ENCODE results near the gene MFAP3. TPM values are rescaled to one million over a fixed set of nuclear protein-coding genes. Genes with fewer than 3 reads are reported as not detected.

MFAP3 gene
- polyA plus RNA-seq, 2 of the 4 experiments (the other 2 are of a cell fraction): 25.1 to 38.9 TPM

- DNase-seq (ENCODE audit: low read depth in 1 of 2, low spot score in 1 of 2) (no peak), ATAC-seq (no peak)
- CTCF ChIA-PET: interaction anchor here (0.7 to 2.0 kb wide), 5 partner anchors 12 to 426 kb away, joined by 3 to 9 read pairs (median 3); no protein-coding TSS in a partner anchor
These were observed 47.9 kb downstream of the MFAP3 start for GRCh38 chr5:154086641-154087040.

GRCh38 chr5:154087260-154087659 lies 48.5 kb downstream of the MFAP3 start:
- Histone ChIP-seq H3K4me1 (peaks cover 12% of the 10 kb centered on the region), H3K4me3 (no peak overlapping the region), H3K9me3 (no peaks in the 10 kb centered on the region), H3K27ac (no peak overlapping the region), H3K4me2 (no peak overlapping the region)
- ATAC-seq (peak in 1 of 2 experiments; percentile 52; a peak in 1 of 6 replicates), FAIRE-seq (no peak), DNase-seq (ENCODE audit: low read depth in 1 of 2, low spot score in 1 of 2) (no peak)
- TF ChIP-seq PHF8 (IDR thresholded peaks at IDR 0.05; ENCODE audit: borderline replicate concordance, low read depth) (no peak), TP53 (CRISPR knock-in tag; IDR thresholded peaks at IDR 0.05) (no peak), EHMT2 (IDR thresholded peaks at IDR 0.05; ENCODE audit: low read depth) (no peak), BCL3 (IDR thresholded peaks at IDR 0.05) (no peak)
- POLR2A ChIA-PET: no interaction called here
- 0% methylated on average over 2 of the region's 2 CpGs for WGBS (ENCODE audit: missing lambda C conversion rate)
- CTCF ChIA-PET: interaction anchor here (0.7 to 0.8 kb wide), 2 partner anchors 15 to 426 kb away, joined by 3 read pairs; no protein-coding TSS in a partner anchor

More at GRCh38 chr5:154086641-154087040, 47.9 kb downstream of the MFAP3 start:
- WGBS (ENCODE audit: missing lambda C conversion rate): 68% methylated on average over 4 of the region's 4 CpGs
- no peaks in the 10 kb centered on the region for H3K9me3 ChIP-seq
- POLR2A ChIA-PET: no interaction called here
- TF ChIP-seq RFX5 (IDR thresholded peaks at IDR 0.05): no peak
- TF ChIP-seq FOXS1 (CRISPR knock-in tag; IDR thresholded peaks at IDR 0.05): no peak
- TF ChIP-seq TFCP2L1 (CRISPR knock-in tag; IDR thresholded peaks at IDR 0.05): no peak
- no peak for TF ChIP-seq PHF8 (IDR thresholded peaks at IDR 0.05; ENCODE audit: borderline replicate concordance, low read depth)
- no peak for TF ChIP-seq SREBF2 (IDR thresholded peaks at IDR 0.05)
- no peak for TF ChIP-seq RCOR1 (IDR thresholded peaks at IDR 0.05; ENCODE audit: low read depth, low read length)
- no peak for TF ChIP-seq JUNB (IDR thresholded peaks at IDR 0.05)
- no peak for TF ChIP-seq GATA3 (IDR thresholded peaks at IDR 0.05; ENCODE audit: borderline replicate concordance)
- TF ChIP-seq FOSL2 (IDR thresholded peaks at IDR 0.05): no peak
- no peak for TF ChIP-seq FOSL2 (CRISPR knock-in tag; IDR thresholded peaks at IDR 0.05)
- no peak for TF ChIP-seq ZSCAN20 (CRISPR knock-in tag; IDR thresholded peaks at IDR 0.05)
- TF ChIP-seq EP300 (IDR thresholded peaks at IDR 0.05): no peak
- no peak for TF ChIP-seq POLR2A (IDR thresholded peaks at IDR 0.05; ENCODE audit: low read length)
- H3K4me3 ChIP-seq: no peak overlapping the region
- no peak overlapping the region for H3K27ac ChIP-seq
- no peak overlapping the region for H3K4me2 ChIP-seq
- no peak for FAIRE-seq
- peaks cover 7% of the 10 kb centered on the region; the same call in 2 of the 3 replicates for H3K4me1 ChIP-seq

DNA sequence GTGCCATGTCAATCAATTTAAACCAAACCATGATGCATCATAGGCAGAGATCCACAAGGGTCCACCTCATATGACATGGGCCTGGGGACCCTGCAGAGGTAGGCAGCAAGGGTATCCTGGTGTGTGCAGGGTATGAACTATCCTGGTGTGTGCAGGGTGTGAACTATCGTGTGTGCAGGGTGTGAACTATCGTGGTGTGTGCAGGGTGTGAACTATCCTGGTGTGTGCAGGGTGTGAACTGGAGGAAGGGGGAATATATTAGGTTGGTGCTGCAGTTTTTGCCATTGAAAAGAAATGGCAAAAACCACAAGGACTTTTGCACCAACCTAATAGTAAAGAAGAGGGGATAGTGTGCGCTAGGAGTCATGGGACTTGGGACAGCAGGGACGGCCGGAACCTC lies 50.0 kb downstream of the MFAP3 start:
- no peak for ATAC-seq
- H3K4me2 ChIP-seq: no peak overlapping the region
- no peak for FAIRE-seq
- CTCF ChIA-PET: interaction anchor here (1.4 kb wide), 1 partner anchor 16 kb away, joined by 7 read pairs; no protein-coding TSS in a partner anchor
- peaks cover 15% of the 10 kb centered on the region for H3K4me1 ChIP-seq
- DNase-seq (ENCODE audit: low read depth in 1 of 2, low spot score in 1 of 2): no peak
- H3K9me3 ChIP-seq: no peaks in the 10 kb centered on the region
- WGBS (ENCODE audit: missing lambda C conversion rate): 81% methylated on average over 5 of the region's 5 CpGs
- H3K4me3 ChIP-seq: no peak overlapping the region
- POLR2A ChIA-PET: no interaction called here
- no peak for TF ChIP-seq HMGXB4 (CRISPR knock-in tag; IDR thresholded peaks at IDR 0.05; ENCODE audit: borderline replicate concordance)
- TF ChIP-seq, protein P1, sequence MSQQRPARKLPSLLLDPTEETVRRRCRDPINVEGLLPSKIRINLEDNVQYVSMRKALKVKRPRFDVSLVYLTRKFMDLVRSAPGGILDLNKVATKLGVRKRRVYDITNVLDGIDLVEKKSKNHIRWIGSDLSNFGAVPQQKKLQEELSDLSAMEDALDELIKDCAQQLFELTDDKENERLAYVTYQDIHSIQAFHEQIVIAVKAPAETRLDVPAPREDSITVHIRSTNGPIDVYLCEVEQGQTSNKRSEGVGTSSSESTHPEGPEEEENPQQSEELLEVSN (IDR thresholded peaks at IDR 0.05; ENCODE audit: borderline replicate concordance, low read depth): no peak
- no peak for TF ChIP-seq RCOR1 (IDR thresholded peaks at IDR 0.05; ENCODE audit: low read depth, low read length)
- TF ChIP-seq PHF8 (IDR thresholded peaks at IDR 0.05; ENCODE audit: borderline replicate concordance, low read depth): no peak
- no peak for TF ChIP-seq SREBF2 (IDR thresholded peaks at IDR 0.05)
- no peak for TF ChIP-seq HOXA7 (CRISPR knock-in tag; IDR thresholded peaks at IDR 0.05)
- TF ChIP-seq POLR2AphosphoS2 (conservative IDR thresholded peaks at IDR 0.05; ENCODE audit: low read length): no peak
- no peak for TF ChIP-seq ZFP36 (IDR thresholded peaks at IDR 0.05; ENCODE audit: borderline replicate concordance, partially characterized antibody)
- no peak for TF ChIP-seq EHF (CRISPR knock-in tag; IDR thresholded peaks at IDR 0.05)
- no peak for TF ChIP-seq CHD4 (IDR thresholded peaks at IDR 0.05; ENCODE audit: borderline replicate concordance)
- TF ChIP-seq GATA3 (IDR thresholded peaks at IDR 0.05; ENCODE audit: borderline replicate concordance): no peak
- TF ChIP-seq TP53 (CRISPR knock-in tag; IDR thresholded peaks at IDR 0.05): no peak
- TF ChIP-seq ZNF302 (CRISPR knock-in tag; IDR thresholded peaks at IDR 0.05): no peak
- no peak for TF ChIP-seq BHLHE40 (IDR thresholded peaks at IDR 0.05; ENCODE audit: low read depth, low read length)
- no peak for TF ChIP-seq HEYL (CRISPR knock-in tag; IDR thresholded peaks at IDR 0.05)
- no peak for TF ChIP-seq NPAS2 (CRISPR knock-in tag; IDR thresholded peaks at IDR 0.05; ENCODE audit: borderline replicate concordance)
- no peak for TF ChIP-seq ZSCAN20 (CRISPR knock-in tag; IDR thresholded peaks at IDR 0.05)
- H3K27ac ChIP-seq: no peak overlapping the region
